GM19240 (cell line): ENCODE results near the gene C2orf42.
A peak's percentile ranks its signal among the peaks of the same experiment; 100 is the strongest.
"Not testable (repeated sequence)": the region's sequence is repeated elsewhere in the genome, so short reads cannot be mapped to it uniquely, and the experiment has no call there.

Experiments
- DNase-seq: peaks from one replicate; pipeline ENCODE4 v3.0.0; 2011; ENCODE audit warnings: low spot score; ENCODE audit not compliant: insufficient read length

Gene C2orf42

GRCh38 chr2:70190418-70191243 is at the start of gene C2orf42:
C2orf42 (minus strand) TSS chr2:70191019; CDS start chr2:70181985, 9,034 bp downstream.
- DNase-seq, result peak; percentile 87

GRCh38 chr2:70240599-70240998 is 49.8 kb upstream of the C2orf42 start:
- no peak for DNase-seq

DNA sequence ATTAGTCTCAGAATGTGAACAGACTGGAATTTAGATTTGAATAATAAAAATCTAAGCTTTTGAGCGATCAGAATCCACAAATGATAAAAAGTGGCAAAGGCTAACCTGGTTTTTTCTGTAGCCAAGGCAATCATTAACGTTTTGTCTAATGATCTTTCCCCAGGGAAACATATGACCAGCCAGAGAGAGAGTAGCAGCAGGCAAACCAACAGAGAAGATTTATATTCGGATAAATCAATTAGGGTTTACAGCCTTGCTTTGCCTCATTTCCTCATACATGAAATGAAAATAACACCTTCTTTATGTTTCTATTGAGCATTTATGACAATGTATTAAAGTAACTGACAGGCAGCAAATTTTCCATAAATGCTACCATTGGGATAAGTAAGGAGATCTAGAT is 43.1 kb upstream of the C2orf42 start:
- no peak for DNase-seq

GRCh38 chr2:70226781-70227180 is 36.0 kb upstream of the C2orf42 start:
- DNase-seq, result no peak

GRCh38 chr2:70223305-70223704 is 32.5 kb upstream of the C2orf42 start:
- not testable (repeated sequence) for DNase-seq

DNA sequence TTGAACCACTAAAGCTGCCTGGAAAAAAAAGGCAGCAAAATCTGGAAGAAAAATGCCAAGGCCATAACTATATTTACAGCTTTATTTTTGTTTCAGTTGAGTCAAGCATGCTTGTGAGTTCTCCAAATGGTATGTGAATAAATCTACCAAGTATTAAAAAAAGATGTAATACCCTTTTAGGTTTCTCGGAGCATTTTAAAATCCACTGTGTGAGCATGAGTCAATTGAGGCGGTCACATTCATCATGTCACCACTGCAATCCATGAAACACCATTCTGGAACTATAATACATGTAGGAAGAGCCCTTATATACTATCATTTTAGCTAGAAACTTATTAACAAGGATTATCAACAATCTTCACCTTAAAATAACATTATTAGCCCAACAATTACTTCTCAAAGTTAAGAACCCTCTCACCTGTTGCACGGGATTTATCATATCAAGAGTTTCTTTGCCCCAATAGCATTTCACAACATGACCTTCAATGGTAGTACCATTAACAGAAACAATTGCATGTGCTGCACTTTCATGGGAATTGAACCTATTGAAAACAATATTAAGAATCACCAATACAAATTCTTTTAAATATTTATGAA is 24.2 kb upstream of the C2orf42 start:
- DNase-seq, result no peak

GRCh38 chr2:70214365-70214764 is 23.5 kb upstream of the C2orf42 start:
- no peak for DNase-seq

DNA sequence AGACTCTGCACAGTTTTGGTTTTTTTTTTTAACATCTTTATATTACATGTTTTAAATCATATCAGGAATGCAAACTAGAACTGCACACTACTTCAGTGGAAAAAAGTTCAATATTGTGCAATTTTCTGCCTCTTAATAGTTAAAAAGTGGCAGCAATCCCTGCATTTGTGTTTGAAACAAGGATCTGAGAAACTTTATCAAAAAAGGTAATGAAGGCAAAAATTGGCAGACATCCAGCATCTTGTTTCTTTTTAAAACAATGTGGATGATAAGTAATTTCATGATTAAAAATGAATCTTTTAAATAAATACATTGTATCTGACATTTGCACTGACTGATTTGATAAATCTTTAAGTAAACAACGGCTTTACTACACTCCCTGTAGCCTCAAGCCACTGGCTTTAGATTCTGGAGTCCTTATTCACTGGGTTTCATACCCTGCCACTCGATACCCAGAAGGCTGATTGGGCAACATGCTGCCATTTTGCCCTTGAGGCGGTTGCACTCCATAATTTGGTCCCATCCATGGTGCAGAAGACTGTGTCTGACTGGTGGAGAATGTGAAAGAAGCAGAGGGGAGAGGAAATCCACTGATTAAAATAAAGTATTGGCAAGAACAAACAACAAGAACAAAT is 21.6 kb upstream of the C2orf42 start:
- no peak for DNase-seq

DNA sequence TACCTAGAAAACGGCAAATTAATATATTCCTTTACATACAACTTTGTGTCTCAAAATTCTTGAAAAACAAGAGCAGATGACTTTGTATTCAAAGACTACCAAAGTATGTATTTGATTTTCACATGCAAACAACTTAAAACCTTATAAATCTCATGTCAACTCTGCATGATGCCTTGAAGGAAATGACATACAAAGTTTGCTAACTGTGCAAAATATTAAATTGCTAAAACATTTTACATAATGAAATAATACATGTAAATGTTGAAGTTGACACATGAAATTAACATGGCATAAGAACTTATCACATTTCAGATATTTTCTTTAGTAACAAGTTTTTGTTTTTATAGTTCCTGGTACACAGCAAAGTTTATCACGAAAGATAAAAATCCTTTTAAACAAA is 20.8 kb upstream of the C2orf42 start:
- DNase-seq, result no peak

DNA sequence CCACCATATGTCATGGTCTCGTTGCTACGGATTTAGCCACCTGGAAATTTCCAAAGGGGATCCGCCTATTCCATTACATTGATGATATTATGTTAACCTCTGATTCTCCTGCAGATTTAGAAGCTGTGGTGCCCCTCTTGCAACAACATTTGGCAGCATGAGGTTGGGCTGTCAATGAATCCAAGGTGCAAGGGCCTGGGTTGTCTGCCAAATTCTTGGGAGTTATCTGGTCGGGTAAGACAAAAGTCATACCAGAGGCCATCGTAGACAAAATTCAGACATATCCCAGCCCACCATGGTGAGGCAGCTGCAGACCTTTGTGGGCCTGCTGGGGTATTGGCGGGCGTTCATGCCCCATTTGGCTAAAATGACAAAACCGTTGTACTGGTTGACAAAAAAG is 13.6 kb upstream of the C2orf42 start:
- DNase-seq, result no peak

DNA sequence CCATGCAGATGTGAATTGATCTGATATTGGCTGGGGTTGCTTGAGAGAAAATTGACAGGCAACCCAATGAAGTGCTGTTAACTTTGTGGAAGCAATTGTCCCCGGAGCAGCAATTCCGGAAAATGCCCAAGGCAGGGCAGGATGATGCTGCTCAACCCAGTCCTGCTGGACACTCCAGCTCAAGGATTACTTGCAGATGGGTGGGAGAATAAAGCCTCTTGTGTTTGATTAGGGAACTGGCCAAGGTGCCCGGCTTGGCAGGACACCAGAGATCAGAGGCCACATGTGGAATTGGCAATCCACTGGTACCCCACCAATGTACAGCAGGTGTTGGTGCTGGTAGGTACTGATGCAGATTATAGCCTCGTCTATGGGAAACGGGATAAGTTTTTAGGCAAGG is 12.3 kb upstream of the C2orf42 start:
- no peak for DNase-seq

- no peak for DNase-seq
These were observed 11.5 kb upstream of the C2orf42 start for GRCh38 chr2:70202236-70202806.

- DNase-seq, result no peak
These were observed 11.0 kb upstream of the C2orf42 start for GRCh38 chr2:70201831-70202230.

- DNase-seq, result no peak
These were observed 10.5 kb upstream of the C2orf42 start for GRCh38 chr2:70201225-70201768.

GRCh38 chr2:70199320-70199864 is 8.6 kb upstream of the C2orf42 start:
- DNase-seq, result no peak

GRCh38 chr2:70192516-70192915 is 1.7 kb upstream of the C2orf42 start:
- DNase-seq, result no peak

DNA sequence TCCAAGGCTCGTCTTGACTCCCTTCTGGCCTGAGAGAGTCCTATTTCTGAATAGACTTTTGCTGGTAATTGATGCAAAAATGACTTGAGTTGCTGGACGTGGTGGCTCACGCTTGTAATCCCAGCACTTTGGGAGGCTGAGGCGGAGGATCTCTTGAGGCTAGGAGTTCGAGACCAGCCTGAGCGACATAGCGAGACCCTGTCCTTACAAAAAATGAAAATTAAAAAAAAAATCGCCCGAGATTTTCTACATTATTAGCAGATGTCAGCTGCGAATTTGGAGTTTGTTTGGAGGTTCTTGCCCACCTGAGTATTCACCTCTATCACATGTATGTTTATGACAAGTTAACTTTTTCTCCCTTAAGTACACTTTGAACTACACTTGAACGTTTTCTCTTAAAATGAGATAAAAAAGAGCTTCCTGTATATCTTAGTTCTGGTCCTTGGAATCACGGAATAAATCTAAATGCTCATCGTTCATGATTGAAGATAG is 471 bp upstream of the C2orf42 start:
- DNase-seq, result no peak

- DNase-seq, result no peak
These were observed 2.4 kb downstream of the C2orf42 start for GRCh38 chr2:70188460-70188859.

GRCh38 chr2:70187170-70187569 is 3.6 kb downstream of the C2orf42 start:
- not testable (repeated sequence) for DNase-seq

GRCh38 chr2:70182689-70183088 is 8.1 kb downstream of the C2orf42 start:
- no peak for DNase-seq

- DNase-seq, result peak; percentile 6
These were observed 9.4 kb downstream of the C2orf42 start for GRCh38 chr2:70181363-70181956.
